ENCODE results near the gene PSMD11. TPM values are rescaled to one million over a fixed set of nuclear protein-coding genes. Genes with fewer than 3 reads are reported as not detected.

PSMD11 gene
- total and polyA plus RNA-seq, 2 of the 8 experiments (the other 6 are each of a cell fraction or from before 2014, with no cell fraction given), result 68.4 to 171 TPM

- TF ChIP-seq BRCA1 (IDR thresholded peaks at IDR 0.05; ENCODE audit: low read depth, low read length) (no peak), RAD21 (IDR thresholded peaks at IDR 0.05 in 1 of 2, conservative IDR thresholded peaks at IDR 0.05 in 1 of 2; ENCODE audit: low read depth in 2 of 2, low read length in 2 of 2) (no peak), TAF1 (IDR thresholded peaks at IDR 0.05; ENCODE audit: low read depth, low read length) (no peak), KDM1A (IDR thresholded peaks at IDR 0.05; ENCODE audit: borderline replicate concordance, low read length) (no peak), RXRA (IDR thresholded peaks at IDR 0.05; ENCODE audit: insufficient read depth, low read depth, low read length) (no peak), SIRT6 (IDR thresholded peaks at IDR 0.05; ENCODE audit: low read length) (no peak)
Measured at GRCh38 chr17:32523017-32523680, 78.8 kb downstream of the PSMD11 start (continued).
